Middle frontal gyrus (tissue), 1 donor: Measurements from ENCODE around the gene MED12L.
"Not testable (repeated sequence)": the region's sequence is repeated elsewhere in the genome, so short reads cannot be mapped to it uniquely, and the experiment has no call there.

Source experiments
- DNase-seq: peaks from one replicate; pipeline ENCODE4 v3.0.0-alpha.2; 2015; ENCODE audit warnings: low spot score; ENCODE audit errors: extremely low spot score

Gene MED12L

GRCh38 chr3:151377768-151378385, 292.4 kb downstream of the MED12L start:
- DNase-seq = no peak

- no peak for DNase-seq
Observed at GRCh38 chr3:151379083-151379734, 293.7 kb downstream of the MED12L start.

- DNase-seq = no peak
Observed at GRCh38 chr3:151382671-151383070, 297.2 kb downstream of the MED12L start.

DNA sequence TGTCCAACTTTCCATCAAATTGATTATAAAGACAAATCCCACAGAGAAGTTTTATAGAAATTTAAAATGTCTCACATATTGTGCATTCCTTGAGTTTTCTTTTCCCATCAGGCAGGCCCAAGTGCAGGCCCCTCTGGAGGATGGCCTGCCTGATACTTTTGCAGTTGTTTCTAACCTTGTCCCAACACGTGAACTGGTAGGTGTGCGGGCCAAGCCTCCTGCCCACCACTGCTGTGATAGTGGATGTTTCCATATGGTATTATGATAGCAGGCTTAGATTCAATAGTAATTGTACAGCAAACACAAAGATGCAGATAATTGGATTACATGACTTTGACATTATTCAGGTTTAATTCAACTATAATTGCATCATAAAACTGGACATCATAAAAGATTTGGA, 297.6 kb downstream of the MED12L start:
- DNase-seq = no peak

DNA sequence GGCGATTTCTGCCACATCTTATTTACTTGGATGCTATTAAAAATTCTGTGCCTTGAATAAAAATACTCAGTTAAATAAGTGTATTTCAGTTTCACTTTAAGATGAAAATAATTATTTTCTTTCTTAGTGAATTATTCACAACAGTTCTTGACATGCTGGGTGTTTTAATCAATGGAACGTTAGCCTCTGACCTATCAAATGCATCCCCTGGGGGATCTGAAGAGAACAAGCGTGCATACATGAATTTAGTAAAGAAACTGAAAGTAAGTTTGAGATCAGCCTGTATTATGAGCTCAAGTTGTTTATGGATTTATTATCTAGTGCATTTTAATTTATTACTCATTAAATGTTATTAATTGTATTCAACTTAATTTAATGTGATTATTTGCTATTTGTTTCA, 298.5 kb downstream of the MED12L start:
- DNase-seq = no peak

GRCh38 chr3:151384741-151385174, 299.3 kb downstream of the MED12L start, which contains the start of gene P2RY12:
TSS of gene P2RY12 (minus strand) at chr3:151384753. CDS start at chr3:151338845, 45,908 bp downstream.
- no peak for DNase-seq

DNA sequence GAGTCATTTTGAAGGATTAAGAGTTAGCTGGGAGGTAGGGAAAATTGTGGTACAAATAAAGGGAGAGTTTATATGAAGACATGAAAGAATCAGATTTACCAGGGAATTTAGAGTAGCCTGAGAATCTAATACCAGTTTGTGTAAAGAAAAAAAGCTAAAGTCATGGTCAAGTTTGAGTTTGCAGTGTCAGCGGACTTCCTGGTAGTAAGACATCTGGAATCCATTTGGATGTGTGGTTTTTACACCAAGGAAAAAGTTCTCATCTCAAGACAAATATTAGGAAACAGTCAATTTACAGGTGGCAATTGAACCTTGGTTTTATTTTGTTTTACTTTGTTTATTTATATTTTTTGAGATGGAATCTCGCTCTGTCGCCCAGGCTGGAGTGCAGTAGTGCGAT, 300.6 kb downstream of the MED12L start:
- no peak for DNase-seq

DNA sequence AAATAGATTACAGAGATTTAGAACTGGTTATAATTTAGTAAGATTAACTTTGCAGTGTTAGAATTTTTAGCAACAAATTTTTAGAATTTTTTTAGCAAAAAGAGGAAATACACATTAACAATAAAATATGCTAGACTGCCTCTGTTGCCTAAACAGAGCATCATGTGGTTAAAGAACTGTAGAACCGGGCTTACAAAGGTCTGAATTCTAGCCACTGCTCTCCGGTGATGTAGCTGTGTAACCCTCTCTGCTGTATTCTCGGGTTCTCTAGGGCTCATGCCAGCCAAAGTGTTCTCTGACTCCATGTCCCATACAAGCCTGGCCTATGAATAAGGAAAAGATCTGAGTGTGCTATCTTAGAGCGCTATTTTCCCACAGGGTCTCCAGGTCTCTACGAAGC, 302.0 kb downstream of the MED12L start:
- no peak for DNase-seq

DNA sequence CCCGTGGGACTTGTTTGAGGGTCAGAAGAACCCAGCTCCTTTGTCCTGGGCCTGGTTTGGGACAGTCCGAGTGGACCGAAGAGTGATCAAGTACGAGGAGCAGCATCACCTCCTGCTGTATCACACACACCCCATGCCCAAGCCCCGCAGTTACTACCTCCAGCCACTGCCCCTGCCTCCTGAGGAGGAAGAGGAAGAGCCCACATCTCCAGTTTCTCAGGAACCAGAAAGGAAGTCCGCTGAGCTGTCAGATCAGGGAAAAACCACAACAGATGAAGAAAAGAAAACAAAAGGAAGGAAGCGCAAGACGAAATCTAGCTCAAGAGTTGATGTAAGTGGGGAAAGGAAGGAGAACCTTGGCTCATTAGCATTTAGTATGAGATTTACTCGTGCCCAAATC, 302.4 kb downstream of the MED12L start:
- DNase-seq = no peak

DNA sequence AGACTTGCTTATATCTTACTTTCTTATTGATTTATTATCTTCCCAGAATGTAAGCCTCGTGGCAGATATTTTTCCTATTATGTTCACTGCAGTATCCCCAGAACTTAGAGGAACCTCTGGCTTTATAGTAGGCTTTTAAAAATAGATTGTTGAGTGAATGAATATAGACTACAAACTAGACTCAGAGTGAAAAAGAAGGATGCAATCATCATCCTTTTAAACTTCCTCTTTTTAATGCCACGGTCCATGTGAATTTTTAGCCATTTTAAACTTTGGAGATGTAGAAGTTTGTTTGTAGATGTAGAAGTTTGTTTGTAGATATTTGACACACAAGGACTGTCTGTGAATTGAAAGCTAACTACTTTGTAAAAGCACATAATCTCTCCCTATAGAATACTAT, 306.3 kb downstream of the MED12L start:
- no peak for DNase-seq

DNA sequence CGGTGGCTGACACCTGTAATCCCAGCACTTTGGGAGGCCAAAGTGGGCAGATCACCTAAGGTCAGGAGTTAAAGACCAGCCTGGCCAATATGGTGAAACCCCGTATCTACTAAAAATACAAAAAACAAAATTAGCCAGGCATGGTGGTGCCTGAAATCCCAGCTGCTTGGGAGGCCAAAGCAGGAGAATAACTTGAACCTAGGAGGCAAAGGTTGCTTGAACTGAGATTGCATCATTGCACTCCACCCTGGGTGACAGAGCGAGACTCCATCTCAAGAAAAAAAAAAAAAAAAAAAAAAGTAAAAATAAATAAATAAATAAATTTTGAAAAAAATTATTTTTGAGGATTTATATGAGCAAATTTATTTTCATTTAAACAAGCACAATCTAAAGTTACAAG, 306.7 kb downstream of the MED12L start:
- not testable (repeated sequence) for DNase-seq

DNA sequence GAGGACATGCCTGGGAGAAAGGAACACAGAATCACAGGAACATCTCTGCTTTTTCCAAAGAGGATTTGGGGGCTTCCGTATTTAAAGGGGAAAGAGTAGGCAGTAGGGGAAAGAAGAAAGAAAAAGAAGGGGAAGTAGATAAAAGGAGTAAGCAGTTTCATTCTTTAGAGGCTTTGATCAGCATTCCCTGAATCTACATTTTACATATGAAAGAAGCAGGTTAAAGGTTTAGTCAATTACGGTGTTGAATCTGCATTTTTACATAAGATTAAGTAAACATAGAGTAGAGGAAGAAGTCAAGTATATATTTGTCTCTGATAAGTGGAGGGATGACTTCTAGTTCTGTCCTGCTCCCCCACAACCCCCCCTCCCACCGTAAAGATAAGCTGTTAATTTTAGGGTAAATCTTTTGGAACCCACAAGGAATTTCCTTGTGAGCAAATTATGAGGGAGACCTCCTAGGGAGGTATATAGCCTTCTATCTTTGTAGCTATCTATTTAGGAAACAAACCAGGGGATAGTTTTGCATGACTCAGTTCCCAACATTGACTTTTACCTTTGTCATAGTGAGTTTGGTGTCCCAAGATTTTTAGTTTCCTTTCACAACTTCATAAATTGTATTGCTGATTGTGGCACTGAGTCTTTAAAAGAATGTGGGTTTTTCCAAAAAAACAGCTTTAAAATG, 307.8 kb downstream of the MED12L start:
- no peak for DNase-seq

DNA sequence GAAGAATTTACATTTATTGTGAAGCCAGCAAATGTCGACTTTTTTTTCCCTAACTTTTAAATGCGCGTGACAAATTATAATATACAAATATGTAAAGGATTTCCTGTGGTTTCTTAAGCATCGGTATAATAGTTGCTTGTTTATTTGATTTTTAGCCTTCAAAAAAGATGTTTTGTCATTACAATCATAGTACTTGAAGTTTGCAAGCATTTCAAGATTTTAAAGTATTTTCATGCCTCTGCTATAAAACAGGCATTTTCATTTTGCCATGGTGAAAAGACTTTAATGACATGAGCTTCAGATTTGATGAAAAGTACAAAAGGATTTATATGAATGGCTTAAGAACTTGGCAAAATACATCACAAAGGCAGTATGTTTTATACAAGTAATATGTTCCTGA, 308.5 kb downstream of the MED12L start:
- no peak for DNase-seq

- no peak for DNase-seq
Observed at GRCh38 chr3:151394611-151395010, 309.1 kb downstream of the MED12L start.

- DNase-seq = no peak
Observed at GRCh38 chr3:151395806-151396205, 310.3 kb downstream of the MED12L start.

GRCh38 chr3:151398895-151399294, 313.4 kb downstream of the MED12L start:
- no peak for DNase-seq

- DNase-seq = no peak
Observed at GRCh38 chr3:151400341-151400740, 314.9 kb downstream of the MED12L start.

DNA sequence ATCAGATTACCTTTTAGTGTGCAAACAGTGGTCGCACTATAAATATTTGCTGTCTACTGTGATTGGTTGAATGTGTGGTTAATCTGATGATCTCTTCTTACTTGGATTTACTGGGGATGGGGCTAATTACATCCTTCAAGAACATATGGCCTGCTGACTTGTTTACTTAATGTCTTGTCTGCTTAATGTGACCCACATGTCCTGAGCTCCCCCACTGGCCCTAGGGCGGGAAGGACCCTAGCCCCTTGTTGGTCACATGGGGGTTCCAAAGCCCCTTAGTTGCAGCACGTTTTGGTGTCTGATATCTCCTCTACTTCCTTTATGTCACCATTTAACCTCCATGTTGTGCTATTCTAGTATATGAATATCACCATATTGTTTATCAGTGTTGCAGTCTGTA, 316.9 kb downstream of the MED12L start:
- DNase-seq = no peak

DNA sequence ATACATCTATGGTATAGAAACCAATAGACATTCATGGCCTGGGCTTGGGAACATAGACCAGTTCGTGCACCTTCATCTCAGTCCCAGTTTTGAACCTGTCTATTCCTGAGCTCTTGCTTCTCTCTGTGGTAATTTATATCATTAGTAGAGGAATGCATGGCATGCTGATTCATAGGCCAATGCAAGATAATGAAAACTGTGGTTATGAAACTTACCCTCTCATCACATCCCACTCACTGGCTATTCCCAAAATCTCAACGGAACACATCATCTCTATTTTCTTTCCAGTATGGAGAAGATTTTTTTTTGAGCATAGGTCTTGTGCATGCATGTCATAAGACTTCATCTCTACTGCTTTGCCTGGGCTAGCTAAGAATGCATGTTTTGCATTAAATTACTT, 317.8 kb downstream of the MED12L start:
- no peak for DNase-seq

- DNase-seq = no peak
Observed at GRCh38 chr3:151404316-151404715, 318.9 kb downstream of the MED12L start.

- no peak for DNase-seq
Observed at GRCh38 chr3:151407928-151408327, 322.5 kb downstream of the MED12L start.

GRCh38 chr3:151410891-151411559, 325.6 kb downstream of the MED12L start:
- no peak for DNase-seq
